Nephron progenitor cell (in vitro differentiated cells): ENCODE measurements around the gene NRCAM.

ENCODE experiments used
- DNase-seq: peaks from one replicate; pipeline ENCODE4 v3.0.0; 2021
- H3K27ac Mint-ChIP-seq: 2 replicates; pipeline ENCODE4 v1.8.0; 2021; ENCODE audit warnings: mild to moderate bottlenecking, moderate library complexity, mixed read lengths
- H3K27me3 Mint-ChIP-seq: 2 replicates; pipeline ENCODE4 v1.8.0; 2021; ENCODE audit warnings: mild to moderate bottlenecking, low read depth, mixed read lengths; ENCODE audit not compliant: poor library complexity
- H3K36me3 Mint-ChIP-seq: 2 replicates; pipeline ENCODE4 v1.8.0; 2021; ENCODE audit warnings: low read depth, mixed read lengths
- H3K4me1 Mint-ChIP-seq: 2 replicates; pipeline ENCODE4 v1.8.0; 2021; ENCODE audit warnings: mixed read lengths
- H3K4me3 Mint-ChIP-seq: 2 replicates; pipeline ENCODE4 v1.8.0; 2021; ENCODE audit warnings: mild to moderate bottlenecking, moderate library complexity, mixed read lengths
- H3K9me3 Mint-ChIP-seq: 2 replicates; pipeline ENCODE4 v1.8.0; 2021; ENCODE audit warnings: mild to moderate bottlenecking, moderate library complexity, mixed read lengths
- CTCF ChIP-seq: fragments of 200-600 bp; sonication (generic); IDR thresholded peaks from 2 replicates; pipeline ENCODE4 v1.5.0; 2021; ENCODE audit warnings: antibody characterized with exemption

The NRCAM gene

DNA sequence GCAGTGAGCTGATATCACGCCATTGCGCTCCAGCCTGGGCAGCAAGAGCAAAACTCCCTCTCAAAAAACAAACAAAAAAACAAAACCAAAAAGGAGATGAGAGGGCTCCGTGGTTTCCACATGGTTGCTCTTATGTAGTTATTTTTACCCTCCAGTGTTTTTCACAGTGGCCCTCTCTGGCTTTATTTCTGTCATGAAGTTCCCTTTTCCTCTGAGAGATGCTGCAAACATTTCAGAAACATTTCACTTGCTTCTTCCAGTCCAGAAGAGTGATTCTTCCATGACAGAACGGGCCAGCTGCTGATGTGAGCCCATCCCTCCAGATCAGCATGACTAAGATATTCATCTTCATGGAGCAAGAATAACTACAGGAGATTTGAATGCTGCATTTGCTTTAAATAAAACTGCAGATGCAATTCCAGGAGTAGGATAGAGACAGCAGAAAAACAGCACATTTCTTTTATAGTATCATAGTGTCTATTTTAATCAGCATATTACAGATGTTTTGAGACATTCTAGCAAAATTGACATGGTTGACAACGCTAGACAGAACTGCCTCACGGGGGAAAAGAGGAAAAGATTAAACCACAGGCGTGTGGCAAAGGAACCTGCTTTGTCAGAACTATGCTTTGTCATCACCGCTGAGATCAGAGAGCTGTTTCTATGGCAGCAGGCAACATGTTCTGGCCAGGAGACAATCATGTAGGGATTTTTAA lies 40.3 kb downstream of the NRCAM start:
- peaks cover 2% of the 10 kb centered on the region for H3K27me3 Mint-ChIP-seq
- no peaks in the 10 kb centered on the region for H3K9me3 Mint-ChIP-seq
- H3K4me1 Mint-ChIP-seq: peaks cover 18% of the 10 kb centered on the region
- no peak for DNase-seq
- no peak for TF ChIP-seq CTCF
- no peaks in the 10 kb centered on the region for H3K36me3 Mint-ChIP-seq
- H3K4me3 Mint-ChIP-seq: no peak overlapping the region
- H3K27ac Mint-ChIP-seq: peak overlapping the region; percentile 46

- no peak for DNase-seq
- peaks cover 18% of the 10 kb centered on the region for H3K4me1 Mint-ChIP-seq
- TF ChIP-seq CTCF: no peak
- H3K27ac Mint-ChIP-seq: no peak overlapping the region
- no peaks in the 10 kb centered on the region for H3K9me3 Mint-ChIP-seq
- no peak overlapping the region for H3K4me3 Mint-ChIP-seq
- peaks cover 5% of the 10 kb centered on the region for H3K27me3 Mint-ChIP-seq
- no peaks in the 10 kb centered on the region for H3K36me3 Mint-ChIP-seq
Measured at GRCh38 chr7:108415084-108415483, 41.2 kb downstream of the NRCAM start.

DNA sequence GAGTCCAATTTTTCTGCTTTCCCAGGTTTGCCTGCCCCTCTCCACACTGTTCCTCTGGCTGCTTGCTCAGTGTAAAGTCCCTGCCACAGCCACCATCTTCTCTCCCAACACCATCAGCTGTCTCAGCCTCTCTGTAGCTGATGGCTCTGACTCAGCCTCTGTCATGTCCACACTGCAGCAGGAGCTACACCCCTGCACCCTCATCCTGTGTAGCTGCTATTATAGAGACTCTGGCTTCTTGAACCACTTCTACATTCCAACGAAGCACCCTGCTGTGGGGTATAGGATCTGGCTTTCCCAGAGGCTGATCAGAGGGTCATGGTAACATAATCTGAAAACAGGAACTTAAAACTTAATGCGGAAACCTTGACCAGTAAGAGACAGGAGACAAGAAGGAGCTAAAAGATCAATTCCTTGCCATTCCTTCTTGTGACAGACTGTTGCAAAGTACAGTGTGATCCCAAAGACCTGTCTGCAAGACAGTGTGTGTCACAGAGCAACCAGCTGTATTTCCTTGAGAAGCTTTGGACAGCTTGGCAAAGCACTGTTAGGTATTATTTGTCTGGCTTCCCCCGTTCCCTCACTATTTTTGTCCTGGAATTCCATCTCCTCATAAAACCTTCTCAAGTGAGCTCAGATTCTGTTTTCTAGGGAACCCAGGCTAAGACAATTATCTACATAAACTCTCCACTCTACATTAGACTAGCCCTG lies 42.3 kb downstream of the NRCAM start:
- no peak for TF ChIP-seq CTCF
- Mint-ChIP-seq H3K4me3 (no peak overlapping the region), H3K27ac (peak overlapping the region; percentile 52), H3K27me3 (peaks cover 5% of the 10 kb centered on the region), H3K9me3 (no peaks in the 10 kb centered on the region), H3K4me1 (peaks cover 18% of the 10 kb centered on the region), H3K36me3 (no peaks in the 10 kb centered on the region)
- no peak for DNase-seq

DNA sequence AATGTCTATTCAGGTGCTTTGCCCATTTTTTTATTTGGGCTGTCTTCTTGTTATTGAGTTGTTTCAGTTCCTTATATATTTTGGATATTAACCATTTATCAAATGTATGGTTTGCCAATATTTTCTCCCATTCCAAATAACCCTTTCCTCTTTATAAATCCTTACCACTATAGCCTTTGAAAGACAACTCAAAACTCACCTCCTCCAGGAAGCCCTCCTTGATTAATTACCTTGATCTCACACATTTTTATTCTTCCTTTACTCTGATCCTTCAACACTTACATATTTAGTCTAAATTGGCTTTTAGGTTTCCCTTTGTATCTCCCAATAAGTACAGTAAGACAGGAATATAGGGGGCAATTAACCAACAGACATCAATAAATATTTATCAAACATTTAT lies 42.9 kb downstream of the NRCAM start:
- peaks cover 18% of the 10 kb centered on the region for H3K4me1 Mint-ChIP-seq
- TF ChIP-seq CTCF: no peak
- no peak overlapping the region for H3K4me3 Mint-ChIP-seq
- H3K9me3 Mint-ChIP-seq: no peaks in the 10 kb centered on the region
- no peak for DNase-seq
- H3K36me3 Mint-ChIP-seq: no peaks in the 10 kb centered on the region
- peaks cover 7% of the 10 kb centered on the region for H3K27me3 Mint-ChIP-seq
- H3K27ac Mint-ChIP-seq: no peak overlapping the region

DNA sequence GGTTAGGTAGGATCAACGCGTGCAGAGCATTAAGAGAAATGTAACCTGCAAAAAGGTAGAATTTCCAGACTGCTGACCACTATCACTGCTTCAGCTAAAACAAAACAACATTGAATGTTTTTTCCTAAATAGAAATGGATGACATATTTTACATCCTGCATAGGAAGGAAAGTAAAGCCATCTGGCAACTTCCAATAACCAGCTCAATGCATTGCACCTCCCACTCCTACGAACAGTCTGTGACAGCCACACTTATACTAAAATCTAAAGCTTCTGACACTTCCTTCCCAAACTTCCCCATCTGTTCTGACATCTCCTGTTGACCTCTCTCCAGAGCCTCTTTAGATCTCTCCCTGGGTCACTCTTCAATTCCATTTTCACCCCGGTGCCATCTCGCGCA lies 47.1 kb downstream of the NRCAM start:
- H3K27ac Mint-ChIP-seq: peak overlapping the region; percentile 29
- DNase-seq: no peak
- no peaks in the 10 kb centered on the region for H3K9me3 Mint-ChIP-seq
- H3K4me3 Mint-ChIP-seq: no peak overlapping the region
- no peaks in the 10 kb centered on the region for H3K36me3 Mint-ChIP-seq
- H3K4me1 Mint-ChIP-seq: peaks cover 7% of the 10 kb centered on the region
- no peak for TF ChIP-seq CTCF
- peaks cover 11% of the 10 kb centered on the region for H3K27me3 Mint-ChIP-seq
